Measurements from ENCODE around the gene WDFY2.

Gene WDFY2

GRCh38 chr13:51603716-51604115 is 19.5 kb downstream of the WDFY2 start:
- DNase-seq, result no peak

GRCh38 chr13:51605698-51606097 is 21.4 kb downstream of the WDFY2 start:
- no peak for DNase-seq

GRCh38 chr13:51607165-51607564 is 22.9 kb downstream of the WDFY2 start:
- no peak for DNase-seq

- no peak for DNase-seq
These were observed 24.7 kb downstream of the WDFY2 start for GRCh38 chr13:51608857-51609406.

- DNase-seq, result no peak
These were observed 28.6 kb downstream of the WDFY2 start for GRCh38 chr13:51612867-51613266.

GRCh38 chr13:51613535-51613934 is 29.3 kb downstream of the WDFY2 start:
- no peak for DNase-seq

- DNase-seq, result peak; percentile 62 to 72
These were observed 30.1 kb downstream of the WDFY2 start for GRCh38 chr13:51614350-51614786.

GRCh38 chr13:51618626-51619025 is 34.4 kb downstream of the WDFY2 start:
- no peak for DNase-seq

GRCh38 chr13:51619614-51620013 is 35.4 kb downstream of the WDFY2 start:
- no peak for DNase-seq

- no peak for DNase-seq
These were observed 36.1 kb downstream of the WDFY2 start for GRCh38 chr13:51620165-51620983.

- DNase-seq, result no peak
These were observed 37.3 kb downstream of the WDFY2 start for GRCh38 chr13:51621602-51622001.

GRCh38 chr13:51623473-51623872 is 39.2 kb downstream of the WDFY2 start:
- no peak for DNase-seq

- DNase-seq, result no peak
These were observed 39.9 kb downstream of the WDFY2 start for GRCh38 chr13:51624207-51624606.

- DNase-seq, result no peak
These were observed 40.6 kb downstream of the WDFY2 start for GRCh38 chr13:51624695-51625345.

- DNase-seq, result no peak
These were observed 41.5 kb downstream of the WDFY2 start for GRCh38 chr13:51625555-51626345.

- no peak for DNase-seq
These were observed 42.5 kb downstream of the WDFY2 start for GRCh38 chr13:51626749-51627148.

GRCh38 chr13:51628059-51628852 is 44.0 kb downstream of the WDFY2 start:
- DNase-seq, result no peak

- no peak for DNase-seq
These were observed 45.4 kb downstream of the WDFY2 start for GRCh38 chr13:51629491-51630287.

- DNase-seq, result no peak
These were observed 46.0 kb downstream of the WDFY2 start for GRCh38 chr13:51630288-51630615.

- no peak for DNase-seq
These were observed 48.5 kb downstream of the WDFY2 start for GRCh38 chr13:51632591-51633362.
